HG02759 (cell line): ENCODE measurements around the gene ZMAT1.
"Not testable (repeated sequence)": the region's sequence is repeated elsewhere in the genome, so short reads cannot be mapped to it uniquely, and the experiment has no call there.

ENCODE experiments used
- ATAC-seq: cut with Tn5 transposase; IDR thresholded peaks from one replicate; pipeline ENCODE4 v1.9.1; 2021; ENCODE audit warnings: mild to moderate bottlenecking, moderate library complexity; ENCODE audit not compliant: unreplicated experiment

The ZMAT1 gene

GRCh38 chrX:101931488-101932248, at the start of gene ZMAT1:
Gene ZMAT1 (minus strand): TSS chrX:101932027. CDS start chrX:101932008, 19 bp downstream.
- ATAC-seq = peak; percentile 89

GRCh38 chrX:101977106-101977505, 45.3 kb upstream of the ZMAT1 start:
- no peak for ATAC-seq

GRCh38 chrX:101973066-101973465, 41.2 kb upstream of the ZMAT1 start:
- ATAC-seq = no peak

GRCh38 chrX:101964923-101965539, 33.2 kb upstream of the ZMAT1 start:
- ATAC-seq = not testable (repeated sequence)

GRCh38 chrX:101958139-101958538, 26.3 kb upstream of the ZMAT1 start:
- no peak for ATAC-seq

GRCh38 chrX:101957174-101957573, 25.3 kb upstream of the ZMAT1 start:
- ATAC-seq = no peak

GRCh38 chrX:101956556-101956955, 24.7 kb upstream of the ZMAT1 start:
- no peak for ATAC-seq

GRCh38 chrX:101950581-101950980, 18.8 kb upstream of the ZMAT1 start:
- ATAC-seq = no peak

GRCh38 chrX:101932249-101932570, 383 bp upstream of the ZMAT1 start:
- ATAC-seq = no peak

GRCh38 chrX:101931136-101931487, 715 bp downstream of the ZMAT1 start:
- ATAC-seq = peak; percentile 22

- no peak for ATAC-seq
These were observed 6.1 kb downstream of the ZMAT1 start for GRCh38 chrX:101925733-101926132.

GRCh38 chrX:101918751-101919150, 13.1 kb downstream of the ZMAT1 start:
- ATAC-seq = no peak

GRCh38 chrX:101906136-101906796, 25.6 kb downstream of the ZMAT1 start:
- no peak for ATAC-seq

GRCh38 chrX:101904996-101905395, 26.8 kb downstream of the ZMAT1 start:
- ATAC-seq = no peak
